8988T (cell line): ENCODE data around the gene ZNF787.
"Not testable (repeated sequence)": the region's sequence is repeated elsewhere in the genome, so short reads cannot be mapped to it uniquely, and the experiment has no call there.

Experiments
- DNase-seq: peaks from one replicate; pipeline ENCODE4 v3.0.0; 2011

ZNF787 gene

DNA sequence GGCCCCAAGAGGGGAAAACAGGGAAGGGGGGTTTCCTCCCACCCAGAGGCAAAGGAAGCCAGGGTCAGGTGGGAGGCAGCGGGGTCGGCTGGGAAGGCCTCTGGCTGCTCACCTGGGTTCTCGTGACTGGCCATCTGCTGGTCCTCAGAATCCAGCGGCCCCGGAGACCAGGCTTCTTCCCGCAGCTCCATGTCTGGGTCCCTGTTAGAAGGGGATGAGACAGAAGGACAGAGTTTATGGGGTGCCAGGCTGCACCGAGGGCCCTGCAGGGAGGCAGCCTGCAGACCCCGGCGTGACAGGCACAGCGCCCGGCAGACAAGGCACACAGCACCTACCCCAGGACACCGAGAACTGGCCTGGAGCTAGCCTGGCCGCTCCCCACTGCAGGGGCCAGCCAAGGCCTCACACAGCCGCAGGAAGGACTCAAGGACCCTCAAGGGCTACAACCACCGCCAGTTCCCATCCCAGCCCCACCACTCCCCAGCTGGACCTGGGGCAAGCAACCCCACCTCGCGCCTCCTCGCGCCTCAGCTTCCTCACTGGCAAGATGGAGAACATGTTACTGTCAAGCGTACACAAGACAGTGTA is 18.0 kb downstream of the ZNF787 start:
- DNase-seq = no peak

DNA sequence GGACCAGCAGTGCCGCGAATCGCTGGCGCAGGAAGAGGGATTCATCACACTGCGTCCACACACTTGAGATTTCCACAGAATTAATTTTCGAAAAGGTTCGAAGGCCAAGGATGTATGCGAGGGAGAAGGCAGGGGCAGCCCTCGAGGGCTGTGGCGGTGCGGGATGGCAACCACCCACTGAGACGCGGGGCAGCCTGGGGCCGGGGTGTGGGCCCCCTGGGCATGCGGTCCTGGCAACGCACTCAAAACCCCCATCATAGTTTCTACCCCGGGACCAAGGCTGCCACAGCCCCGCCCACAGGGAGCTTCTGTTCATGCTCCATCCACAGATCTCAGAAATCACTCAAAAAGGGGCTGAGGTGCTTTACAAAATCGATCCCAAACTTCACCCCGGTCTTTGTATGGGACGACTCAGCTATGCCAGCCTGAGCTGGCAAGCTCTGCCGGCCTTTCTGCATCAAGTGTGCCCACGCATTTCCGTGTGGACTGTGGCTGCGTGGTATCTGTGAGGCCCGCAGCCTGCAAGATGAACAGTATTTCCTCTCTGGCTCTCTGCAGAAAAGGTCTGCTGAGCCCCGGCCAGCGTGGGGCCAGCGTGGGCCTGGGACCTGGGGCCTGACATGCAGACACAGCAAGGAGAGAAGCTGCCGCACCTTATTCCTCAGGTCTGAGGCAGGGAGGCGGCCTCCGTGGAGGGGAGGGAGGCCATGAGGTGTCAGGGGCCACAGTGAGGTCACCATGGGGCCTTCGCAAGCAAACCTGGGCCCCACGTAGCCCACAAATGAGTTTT is 19.2 kb downstream of the ZNF787 start:
- DNase-seq = no peak

DNA sequence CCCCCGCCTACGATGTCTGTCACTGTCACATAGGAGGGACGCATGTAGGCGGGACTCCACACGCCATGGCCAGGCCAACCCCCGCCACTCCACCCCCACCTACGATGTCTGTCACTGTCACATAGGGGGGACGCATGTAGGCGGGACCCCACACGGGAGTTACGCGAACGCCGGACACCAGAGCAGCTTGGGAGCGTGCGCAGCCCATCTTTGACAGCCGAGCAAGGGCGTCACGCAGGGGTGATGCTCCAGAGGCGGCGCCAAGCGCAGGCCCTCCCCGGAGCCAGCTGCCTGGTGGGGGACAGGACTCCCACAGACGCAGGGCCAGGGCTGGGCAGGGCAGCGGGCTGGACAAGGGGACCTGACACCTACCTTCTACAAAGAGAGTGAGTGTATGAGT is 20.0 kb downstream of the ZNF787 start:
- DNase-seq = no peak

DNA sequence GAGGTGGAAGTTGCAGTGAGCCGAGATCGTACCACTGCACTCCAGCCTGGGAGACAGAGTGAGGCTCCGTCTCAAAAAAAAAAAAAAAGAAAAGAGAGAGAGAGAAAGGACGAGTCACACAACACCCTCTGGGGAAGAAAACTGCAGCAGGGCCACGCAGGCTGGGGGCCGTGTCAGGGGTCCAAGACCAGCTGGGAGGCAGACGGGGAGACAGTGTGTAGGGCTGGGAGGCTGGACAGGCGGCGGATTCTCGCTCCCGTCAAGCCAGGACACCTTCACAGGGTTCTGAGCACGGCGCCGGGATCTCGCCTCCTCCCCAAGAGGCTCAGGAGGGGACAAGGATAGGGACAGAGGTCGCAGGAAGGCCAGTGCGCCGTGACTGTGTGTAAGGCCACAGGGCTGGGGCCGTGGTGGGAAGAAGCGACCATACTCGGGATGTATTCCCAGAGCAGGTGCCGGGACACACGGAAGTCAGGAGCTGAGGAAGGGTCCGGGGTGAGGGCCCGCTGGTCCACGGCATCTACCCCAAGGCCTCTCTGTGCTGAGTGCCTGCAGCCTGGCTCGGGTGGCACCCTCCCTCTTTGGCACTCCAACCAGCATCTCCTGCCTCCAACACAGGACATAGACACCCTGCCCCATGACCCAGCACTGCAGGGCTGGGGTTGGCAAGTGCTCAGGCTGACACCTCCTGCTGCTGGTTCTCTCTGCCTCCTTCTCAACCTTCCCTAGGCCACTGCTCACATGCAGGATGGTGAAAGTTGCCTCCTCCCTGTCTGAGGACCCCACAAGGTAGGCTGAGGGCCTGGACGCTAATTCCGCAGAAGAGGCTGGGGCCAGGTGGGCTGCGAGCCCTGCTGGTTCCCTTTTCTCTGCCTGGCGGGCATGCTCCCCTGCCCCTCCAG is 21.2 kb downstream of the ZNF787 start:
- DNase-seq = no peak

DNA sequence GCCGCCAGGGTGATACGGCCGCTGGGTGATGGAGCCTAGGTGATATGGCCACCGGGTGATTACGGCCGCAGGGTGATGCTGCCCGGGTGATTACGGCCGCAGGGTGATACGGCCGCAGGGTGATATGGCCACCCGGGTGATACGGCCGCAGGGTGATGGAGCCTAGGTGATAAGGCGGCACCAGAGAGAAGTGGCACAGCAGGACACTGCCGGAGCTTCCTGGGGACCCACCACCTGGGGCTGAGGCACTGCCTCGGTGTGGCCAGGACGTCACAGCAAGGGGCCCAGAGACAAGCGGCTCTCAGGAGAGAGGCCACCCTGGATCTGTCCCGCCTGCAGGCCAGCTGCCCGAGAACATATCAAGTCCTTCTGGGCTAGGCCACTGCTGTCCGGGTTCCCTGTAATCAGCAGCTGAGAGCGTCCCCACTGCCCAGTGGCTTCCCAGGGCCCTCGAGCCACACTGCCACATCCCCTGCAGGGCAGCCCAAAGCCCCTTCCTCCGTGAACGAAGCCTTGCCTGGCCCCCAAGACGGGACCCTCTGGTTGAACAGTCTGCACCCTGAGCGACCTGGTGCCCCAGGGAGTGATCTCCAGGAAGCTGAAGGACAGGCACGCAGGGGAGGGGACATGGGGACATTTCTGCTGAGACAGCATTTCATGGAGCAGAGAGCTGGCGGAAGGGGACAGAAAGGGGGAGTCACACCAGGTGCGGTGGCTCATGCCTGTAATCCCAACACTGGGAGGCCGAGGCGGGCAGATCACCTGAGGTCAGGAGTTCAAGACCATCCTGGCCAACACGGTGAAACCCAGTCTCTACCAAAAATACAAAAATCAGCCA is 22.1 kb downstream of the ZNF787 start:
- DNase-seq = no peak

DNA sequence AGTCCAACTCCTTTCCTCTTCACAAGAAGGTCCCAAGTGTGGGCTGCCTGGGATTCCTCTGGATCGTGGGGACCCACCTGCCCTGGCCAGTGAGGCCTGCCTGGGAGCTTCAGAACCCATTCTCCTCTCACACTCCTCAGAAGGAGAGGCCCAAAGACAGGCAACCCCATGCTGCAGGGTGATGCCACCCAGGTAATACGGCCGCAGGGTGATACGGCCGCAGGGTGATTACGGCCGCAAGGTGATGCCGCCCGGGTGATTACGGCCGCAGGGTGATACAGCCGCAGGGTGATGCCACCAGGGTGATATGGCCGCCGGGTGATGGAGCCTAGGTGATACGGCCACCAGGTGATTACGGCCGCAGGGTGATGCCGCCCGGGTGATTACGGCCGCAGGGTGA is 22.9 kb downstream of the ZNF787 start:
- not testable (repeated sequence) for DNase-seq

DNA sequence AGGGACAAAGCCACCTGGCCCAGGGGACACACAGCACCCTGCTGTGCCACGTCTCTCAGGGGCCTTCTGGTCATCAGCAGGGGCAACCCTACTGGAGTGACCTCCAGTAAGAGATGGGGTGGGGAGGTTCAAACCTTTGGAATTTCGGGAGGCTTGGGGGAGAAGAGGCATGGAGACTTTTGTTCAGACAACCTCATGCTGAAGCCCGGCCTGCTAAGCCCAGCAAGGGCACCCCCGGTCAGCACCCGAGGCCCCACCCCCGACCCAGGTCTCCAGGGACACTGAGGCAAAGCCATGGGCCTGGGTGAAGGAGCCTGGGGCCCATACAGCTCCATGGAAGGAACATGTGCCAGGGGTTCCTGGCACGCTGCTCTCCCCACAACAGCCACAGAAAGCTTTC is 23.3 kb downstream of the ZNF787 start:
- no peak for DNase-seq

DNA sequence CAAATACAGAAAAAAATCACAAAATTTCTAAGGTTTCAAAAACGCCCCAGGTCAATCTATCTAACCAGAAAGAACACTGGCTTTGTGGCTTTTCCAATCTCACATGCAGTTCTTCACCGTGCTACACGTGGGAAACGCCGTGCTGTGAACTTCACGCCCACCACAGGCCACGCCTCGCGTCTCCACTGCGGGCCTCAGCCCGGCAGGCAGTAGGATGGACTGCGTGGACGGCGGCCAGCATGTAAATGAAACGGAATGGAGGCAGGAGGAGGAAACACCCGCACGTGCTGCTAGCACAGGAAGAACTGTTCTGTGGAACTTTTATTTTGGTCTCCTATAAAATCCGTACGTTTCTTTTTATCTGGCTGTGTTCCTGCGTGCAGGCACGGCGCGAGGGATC is 23.8 kb downstream of the ZNF787 start:
- no peak for DNase-seq

DNA sequence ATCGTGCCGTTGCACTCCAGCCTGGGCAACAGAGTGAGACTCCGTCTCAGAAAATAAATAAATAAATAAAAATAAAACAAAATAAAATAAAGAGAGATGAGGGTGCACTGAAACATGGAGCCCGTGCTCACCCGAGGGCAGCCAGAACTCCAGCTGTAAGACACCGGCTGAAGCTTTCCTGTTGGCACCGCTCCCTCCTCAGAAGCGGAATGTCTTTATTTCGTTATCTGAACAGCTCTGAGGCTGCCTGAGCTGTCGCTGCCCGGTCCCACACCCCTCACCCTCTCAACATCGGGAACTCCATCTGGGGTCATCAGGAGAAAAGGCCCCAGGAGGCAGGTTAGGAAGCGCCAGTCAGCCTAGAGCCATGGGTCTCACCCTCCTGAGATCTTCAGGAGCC is 24.4 kb downstream of the ZNF787 start:
- DNase-seq = no peak

DNA sequence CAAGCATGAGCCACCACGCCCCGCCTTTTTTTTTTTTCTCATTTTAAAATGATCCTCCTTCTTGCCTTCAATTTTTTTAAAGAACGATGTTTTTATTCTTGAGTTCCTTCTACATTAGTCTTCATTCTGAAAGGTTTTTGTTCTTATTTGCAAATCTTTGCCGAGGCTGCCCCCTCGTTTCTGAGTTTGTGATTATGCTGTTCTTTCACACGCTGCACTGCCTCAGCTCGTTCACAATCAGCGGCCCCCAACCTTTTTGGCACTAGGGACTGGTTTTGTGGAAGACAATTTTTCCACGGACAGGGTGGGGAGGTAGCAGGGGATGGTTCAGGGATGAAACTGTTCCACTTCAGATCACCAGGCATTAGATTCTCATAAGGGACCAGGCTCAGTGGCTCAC is 26.6 kb downstream of the ZNF787 start:
- no peak for DNase-seq

DNA sequence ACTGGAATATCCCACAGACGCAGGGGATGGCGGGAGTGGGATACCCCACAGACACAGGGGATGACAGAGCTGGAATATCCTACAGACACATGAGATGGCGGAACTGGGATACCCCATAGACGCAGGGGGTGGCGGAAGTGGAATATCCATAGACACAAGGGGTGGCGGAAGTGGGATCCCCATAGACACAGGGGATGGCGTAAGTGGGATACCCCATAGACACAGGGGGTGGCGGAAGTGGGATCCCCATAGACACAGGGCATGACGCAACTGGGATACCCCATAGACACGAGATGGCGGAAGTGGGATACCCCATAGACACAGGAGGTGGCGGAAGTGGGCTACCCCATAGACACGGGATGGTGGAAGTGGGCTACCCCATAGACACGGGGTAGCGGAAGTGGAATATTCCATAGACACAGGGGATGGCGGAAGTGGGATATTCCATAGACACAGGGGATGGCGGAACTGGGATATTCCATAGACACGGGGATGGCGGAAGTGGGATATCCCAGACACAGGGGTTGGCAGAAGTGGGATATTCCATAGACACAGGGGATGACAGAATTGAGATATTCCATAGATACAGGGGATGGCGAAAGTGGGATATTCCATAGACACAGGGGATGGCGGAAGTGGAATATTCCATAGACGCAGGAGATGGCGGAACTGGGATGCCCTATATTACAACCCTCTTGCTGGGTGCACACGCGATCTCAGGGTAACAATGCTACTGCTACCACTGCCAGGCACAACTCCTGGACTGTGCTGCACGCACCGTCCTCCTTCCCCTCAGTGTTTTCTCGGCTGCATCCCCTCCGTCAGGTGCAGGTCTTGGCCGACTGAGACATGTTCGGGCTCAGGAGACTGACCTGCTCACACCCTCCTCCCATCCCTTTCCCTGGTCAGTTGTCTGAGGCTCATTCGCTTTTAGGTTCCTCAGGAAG is 28.1 kb downstream of the ZNF787 start:
- peak; percentile 1 for DNase-seq

DNA sequence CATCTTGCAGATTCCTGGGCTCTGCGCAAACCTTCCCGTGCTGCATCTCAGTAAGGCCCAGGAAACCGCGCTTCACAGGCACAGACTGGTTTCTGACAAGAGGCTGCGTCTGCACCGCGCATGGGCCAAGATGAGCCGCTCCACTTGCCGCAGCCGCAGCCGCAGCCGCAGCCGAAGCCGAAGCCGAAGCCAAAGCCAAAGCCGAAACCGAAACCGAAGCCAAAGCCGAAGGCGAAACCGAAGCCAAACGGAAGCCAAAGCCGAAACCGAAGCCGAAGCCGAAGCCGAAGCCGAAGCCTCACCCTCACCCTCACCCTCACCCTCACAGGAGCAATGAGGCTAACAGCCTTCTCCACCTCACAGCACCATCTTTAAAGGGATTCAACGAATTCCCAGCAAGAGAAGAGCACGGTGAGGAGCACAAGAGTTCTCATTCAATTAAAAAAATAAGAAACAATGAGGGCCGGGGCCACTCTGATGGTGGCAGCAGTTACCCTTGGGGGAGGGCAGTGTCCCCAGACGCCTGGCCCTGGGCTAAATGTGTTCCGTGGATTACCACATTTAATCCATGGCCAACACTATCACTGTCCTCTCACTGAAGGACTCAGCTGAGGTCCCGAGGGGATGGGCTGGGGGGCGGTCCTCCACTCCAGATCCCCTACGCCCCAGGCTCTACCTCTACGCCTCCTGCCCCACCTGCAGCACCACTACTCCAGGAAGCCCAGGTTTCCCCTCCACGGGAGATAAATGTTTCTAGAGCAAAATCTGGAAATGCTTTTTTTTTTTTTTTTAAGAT is 29.1 kb downstream of the ZNF787 start:
- DNase-seq = peak; percentile 10

DNA sequence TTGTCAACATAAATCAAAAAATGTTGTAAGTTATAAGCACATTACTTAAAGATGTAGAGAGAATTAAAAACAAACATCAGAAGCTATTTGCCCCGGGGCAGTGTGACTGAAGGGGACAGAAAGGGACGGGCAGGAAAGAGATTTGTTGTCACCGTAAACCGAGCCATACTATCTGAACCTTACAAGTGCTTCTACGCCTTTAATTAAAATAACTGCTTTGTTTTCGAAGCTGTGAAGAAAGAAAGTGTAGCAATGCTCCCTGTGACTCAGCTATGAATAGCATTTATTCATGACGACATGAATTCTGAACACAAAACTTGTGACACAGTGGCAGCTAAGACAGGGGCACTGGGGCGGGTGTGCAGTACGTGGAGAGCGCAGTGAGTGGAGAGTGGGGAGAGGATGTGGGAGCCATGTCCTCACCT is 30.0 kb downstream of the ZNF787 start:
- peak; percentile 7 for DNase-seq

DNA sequence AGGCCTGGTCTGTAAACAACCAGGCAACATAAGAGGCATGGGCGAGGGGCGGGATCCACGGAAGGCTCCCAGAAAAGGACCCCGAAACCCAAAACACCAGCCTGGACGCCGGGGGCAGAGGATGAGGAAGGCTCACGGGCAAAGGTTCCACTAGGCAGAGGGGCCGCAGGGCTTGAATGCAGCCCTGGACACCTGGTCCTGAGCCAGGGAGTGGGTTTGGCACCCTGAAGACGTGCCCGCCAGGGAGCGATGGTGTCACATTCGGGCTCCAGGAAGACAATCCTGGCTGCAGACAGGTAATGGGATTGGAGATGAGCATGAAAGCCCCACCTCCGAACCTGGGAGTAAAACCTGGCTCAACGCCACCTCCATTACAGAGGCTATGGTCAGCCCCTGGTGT is 31.8 kb downstream of the ZNF787 start:
- peak; percentile 26 for DNase-seq

DNA sequence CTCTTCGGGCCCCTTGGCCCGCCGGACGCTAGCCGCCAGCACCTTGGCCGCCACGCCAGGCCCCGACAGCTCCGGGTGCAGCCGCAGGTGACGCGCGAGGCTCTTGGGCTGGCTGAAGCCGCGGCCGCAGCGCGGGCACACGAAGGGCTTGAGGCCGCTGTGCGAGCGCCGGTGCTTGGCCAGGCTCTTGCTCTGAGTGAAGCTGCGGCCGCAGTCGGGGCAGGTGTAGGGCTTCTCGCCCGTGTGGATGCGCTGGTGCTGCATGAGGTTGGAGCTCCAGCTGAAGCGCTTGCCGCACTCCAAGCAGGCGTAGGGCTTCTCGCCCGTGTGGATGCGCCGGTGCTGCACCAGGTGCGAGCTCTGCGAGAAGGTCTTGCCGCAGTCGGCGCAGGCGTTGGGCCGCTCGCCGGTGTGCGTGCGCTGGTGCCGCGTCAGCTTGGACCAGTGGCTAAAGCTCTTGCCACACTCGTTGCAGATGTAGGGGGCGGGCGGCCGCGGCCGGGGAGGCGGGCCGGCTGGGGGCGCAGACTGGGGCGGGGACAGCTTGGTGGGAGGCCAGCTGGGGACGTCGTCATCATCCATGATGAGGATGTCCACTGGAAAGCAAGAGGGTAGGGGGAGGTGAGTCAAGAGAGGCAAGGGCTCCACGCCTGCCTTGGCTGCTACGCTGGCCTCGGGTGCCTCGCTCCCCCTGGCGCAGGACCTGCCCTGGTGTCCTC is 32.4 kb downstream of the ZNF787 start:
- peak; percentile 5 for DNase-seq

DNA sequence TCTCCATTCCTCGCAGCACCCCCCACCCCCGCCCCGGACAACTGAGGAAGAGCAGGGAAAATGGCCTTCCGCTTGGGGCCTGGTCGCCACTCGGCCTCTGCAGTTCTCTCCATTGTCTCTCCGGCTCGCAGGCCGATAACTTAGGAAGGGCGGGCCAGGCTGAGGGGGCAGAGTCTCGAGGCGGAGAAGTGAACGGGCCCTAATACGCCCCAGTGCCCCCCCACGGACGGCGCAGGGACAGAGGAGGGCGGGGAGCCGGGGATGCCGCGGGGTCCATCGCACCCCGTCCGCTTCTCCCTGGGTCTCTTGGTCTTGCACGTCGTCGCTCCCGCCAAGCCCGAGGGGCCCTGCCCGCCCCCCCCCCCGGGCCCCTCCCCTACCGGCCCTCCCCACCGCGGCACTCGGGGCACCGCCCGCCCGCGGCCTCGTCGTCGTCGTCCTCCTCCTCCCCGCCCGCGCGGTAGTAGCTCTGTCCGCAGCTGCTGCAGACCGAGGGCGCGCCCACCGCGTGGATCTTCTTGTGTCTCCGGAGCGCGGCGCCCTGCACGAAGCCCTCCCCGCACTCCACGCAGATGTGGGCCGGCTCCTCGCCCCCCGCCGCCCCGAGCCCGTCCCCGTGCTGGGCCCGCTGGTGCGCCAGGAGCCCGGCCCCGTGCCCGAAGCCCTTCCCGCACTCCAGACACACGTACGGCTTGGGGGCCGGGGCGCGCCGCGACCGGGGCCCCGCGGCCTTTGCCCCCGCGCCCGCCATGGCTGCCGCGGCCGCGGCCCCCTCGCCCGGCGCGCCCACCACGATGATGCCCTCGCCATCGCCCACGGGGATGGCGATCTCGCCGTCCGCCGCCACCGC is 33.2 kb downstream of the ZNF787 start:
- peak; percentile 10 for DNase-seq

DNA sequence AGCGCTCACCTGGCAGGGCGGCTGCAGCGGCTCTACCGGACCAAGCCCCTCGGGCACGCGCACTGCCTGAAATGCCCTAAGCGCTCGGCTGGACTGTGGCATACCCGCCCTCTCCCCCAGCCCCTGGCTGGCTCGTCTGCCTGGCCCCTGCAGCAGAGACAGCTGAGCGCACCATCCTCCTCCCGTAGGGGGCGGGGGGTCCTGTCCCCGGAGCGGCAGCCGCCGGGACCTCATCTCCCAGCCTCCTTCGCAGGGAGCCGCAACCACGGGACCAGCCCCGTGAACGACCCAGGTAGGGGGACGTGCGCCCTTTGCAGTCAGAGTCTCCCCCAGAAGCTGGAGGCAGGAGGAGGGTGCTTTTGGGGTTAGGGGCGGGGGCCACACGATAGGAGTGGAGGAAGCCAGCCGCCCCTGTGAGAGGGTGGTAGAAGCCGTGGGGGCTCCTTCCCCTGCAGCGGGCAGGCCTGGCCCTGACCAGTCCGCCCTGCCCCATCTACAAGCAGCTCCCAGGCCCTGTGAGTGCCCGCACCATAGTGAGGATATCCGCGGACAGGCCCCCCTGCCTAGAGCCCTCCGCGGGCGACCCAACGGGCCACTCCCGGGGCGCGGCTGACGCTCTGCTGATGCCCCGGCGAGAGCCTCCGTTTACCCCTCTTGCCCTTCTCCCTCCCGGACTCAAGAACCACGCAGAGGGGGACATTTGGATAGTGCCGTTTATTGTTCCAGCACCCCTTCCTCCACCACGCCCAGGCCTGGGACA is 34.2 kb downstream of the ZNF787 start:
- peak; percentile 5 for DNase-seq

DNA sequence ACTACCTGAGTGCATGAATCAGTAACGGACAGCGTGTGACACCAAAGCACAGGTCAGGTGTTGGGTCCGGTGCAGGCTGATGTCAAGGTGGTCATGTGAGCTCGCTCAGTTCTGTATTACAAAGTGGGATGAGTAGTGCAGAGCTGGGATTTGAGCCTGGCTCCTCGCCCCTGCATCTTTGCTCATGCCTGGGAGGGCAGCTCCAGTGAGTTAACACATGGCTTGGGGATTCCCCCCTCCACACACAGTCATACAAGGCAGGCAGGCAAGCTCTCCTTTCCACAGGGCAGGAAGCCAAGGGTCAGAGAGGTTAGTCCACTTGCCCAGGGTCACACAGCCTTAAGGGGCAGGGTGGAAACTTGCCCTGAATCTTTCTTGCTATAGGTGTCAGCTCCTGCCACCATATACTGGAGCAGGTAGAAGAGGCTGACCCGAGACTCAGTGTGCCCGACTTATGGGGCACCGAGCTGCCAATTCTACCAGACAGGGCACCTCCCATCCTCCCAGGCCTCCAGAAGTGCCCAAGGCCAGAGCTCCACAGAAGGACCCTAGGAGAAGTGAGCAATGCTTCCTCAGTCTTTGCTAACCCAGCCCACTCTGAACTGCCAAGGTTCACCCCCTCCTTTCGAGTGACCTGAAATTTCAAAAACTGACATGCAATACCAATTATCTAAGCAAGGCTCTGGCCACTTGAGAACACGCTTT is 35.4 kb downstream of the ZNF787 start:
- peak; percentile 11 for DNase-seq
